Stimulated activated CD4-positive, alpha-beta T cell treated with anti-CD3 and anti-CD28 coated beads, Interleukin-2, amount 100 ng/mL, for 24 hours (primary cell): ENCODE measurements around the gene EZH1.
"Not testable (repeated sequence)": the region's sequence is repeated elsewhere in the genome, so short reads cannot be mapped to it uniquely, and the experiment has no call there.

Experiments
- DNase-seq, 2 donors: peaks; one replicate each; pipeline ENCODE4 v3.0.0-alpha.2; 2020

EZH1 gene

DNA sequence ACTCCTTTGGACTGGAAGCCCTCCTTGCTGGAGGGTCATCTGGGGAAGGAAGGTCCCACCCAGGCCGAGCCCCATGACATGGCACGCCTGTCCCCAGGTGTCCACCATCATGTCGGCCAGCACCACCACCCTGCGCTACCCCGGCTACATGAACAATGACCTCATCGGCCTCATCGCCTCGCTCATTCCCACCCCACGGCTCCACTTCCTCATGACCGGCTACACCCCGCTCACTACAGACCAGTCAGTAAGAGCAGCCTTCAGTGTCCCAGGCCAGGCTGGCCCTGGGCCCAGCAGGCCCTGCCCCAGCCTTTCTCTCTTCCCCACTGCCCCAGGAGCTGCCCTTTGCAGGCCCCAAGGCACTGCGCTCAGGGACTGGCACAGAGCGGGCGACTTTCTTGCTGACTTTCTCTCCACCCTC is 79.2 kb downstream of the EZH1 start:
- no peak for DNase-seq

GRCh38 chr17:42660692-42661345 is 84.0 kb downstream of the EZH1 start:
- no peak for DNase-seq

- DNase-seq = not testable (repeated sequence)
These were observed 84.9 kb downstream of the EZH1 start for GRCh38 chr17:42659932-42660274.

- peak; percentile 83 to 87 for DNase-seq
These were observed 85.5 kb downstream of the EZH1 start, which contains the start of gene TUBG2 for GRCh38 chr17:42659079-42659931. Gene TUBG2, plus strand, starts transcription at chr17:42659284. Its CDS starts 220 bp downstream, at chr17:42659504.

GRCh38 chr17:42657824-42658588 is 86.8 kb downstream of the EZH1 start:
- DNase-seq = no peak

DNA sequence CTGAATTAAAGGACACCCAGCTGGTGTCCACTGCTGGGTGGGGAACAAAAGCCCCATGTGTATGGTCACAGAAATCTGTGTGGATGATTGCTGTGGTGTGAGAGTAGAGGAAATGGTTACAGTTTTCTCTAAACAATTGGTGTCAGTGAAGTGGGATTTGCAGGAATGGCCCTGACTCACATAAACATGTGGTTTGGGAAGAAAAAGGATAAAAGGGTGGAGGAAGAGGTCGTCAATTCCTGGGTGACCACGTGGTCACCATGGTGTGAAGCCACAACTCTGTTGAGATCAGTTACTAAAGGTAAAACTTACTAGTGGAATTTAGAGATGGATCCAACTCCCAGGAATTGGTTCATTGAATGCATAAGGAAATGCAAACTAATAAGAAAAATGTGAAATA is 89.3 kb downstream of the EZH1 start:
- no peak for DNase-seq

GRCh38 chr17:42653179-42654124 is 91.4 kb downstream of the EZH1 start:
- DNase-seq = no peak

DNA sequence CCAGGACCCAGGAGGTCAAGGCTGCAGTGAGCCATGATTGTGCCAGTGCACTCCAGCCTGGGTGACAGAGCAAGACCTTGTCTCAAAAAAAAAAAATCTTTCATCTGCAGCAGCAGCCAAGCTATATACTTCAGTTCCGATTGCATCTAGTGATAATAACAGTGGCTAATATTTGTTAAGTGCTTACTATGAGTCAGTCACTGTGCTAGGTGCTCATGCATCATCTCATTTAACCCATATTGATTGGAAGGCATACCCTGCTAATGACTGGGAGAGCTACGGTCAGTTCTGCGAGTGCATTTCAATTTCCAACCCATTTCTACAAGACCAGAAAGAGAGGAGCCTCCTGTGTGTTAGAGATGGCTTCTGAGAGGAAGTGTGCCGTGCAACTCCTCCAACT is 93.4 kb downstream of the EZH1 start:
- DNase-seq = no peak
